GM12874 (cell line): ENCODE results near the gene BCL2.

Experiments
- CTCF ChIP-seq: IDR thresholded peaks from 2 replicates; pipeline ENCODE4 v1.5.1; 2011; ENCODE audit warnings: low read depth, mild to moderate bottlenecking, control low read depth, low read length, moderate library complexity; ENCODE audit not compliant: insufficient read depth

The BCL2 gene

GRCh38 chr18:63237881-63238692 lies 81.5 kb downstream of the BCL2 start:
- no peak for TF ChIP-seq CTCF

- TF ChIP-seq CTCF: no peak
These were observed 82.4 kb downstream of the BCL2 start for GRCh38 chr18:63236921-63237846.

- TF ChIP-seq CTCF: no peak
These were observed 83.2 kb downstream of the BCL2 start for GRCh38 chr18:63236406-63236805.

- TF ChIP-seq CTCF: no peak
These were observed 84.7 kb downstream of the BCL2 start for GRCh38 chr18:63234841-63235240.

- TF ChIP-seq CTCF: no peak
These were observed 85.1 kb downstream of the BCL2 start for GRCh38 chr18:63234432-63234831.

GRCh38 chr18:63233334-63233733 lies 86.2 kb downstream of the BCL2 start:
- no peak for TF ChIP-seq CTCF

- TF ChIP-seq CTCF: no peak
These were observed 86.7 kb downstream of the BCL2 start for GRCh38 chr18:63232826-63233225.
